Right lobe of liver (tissue), 6 donors: ENCODE results near the gene LGALS9. TPM values are rescaled to one million over a fixed set of nuclear protein-coding genes. Genes with fewer than 3 reads are reported as not detected.

Source experiments
- ATAC-seq, 4 donors: fragments of 200-7000 bp; cut with Tn5 transposase; one replicate each; pipeline ENCODE4 v1.9.1; 2020; ENCODE audit warnings: mild to moderate bottlenecking in 4 of 4, moderate library complexity in 4 of 4
- DNase-seq, 3 donors: peaks; one replicate each; pipeline ENCODE4 v3.0.0-alpha.2; 2020
- H3K27ac ChIP-seq, 3 donors: fragments of 200-600 bp; one replicate each; pipeline ENCODE4 v1.8.0; 2022
- H3K27me3 ChIP-seq, 2 donors: fragments of 200-600 bp; one replicate each; pipeline ENCODE4 v1.8.0; 2022
- H3K36me3 ChIP-seq, 4 donors: fragments of 200-600 bp; sonication (generic) in 1 of 4; one replicate each; pipeline versions ENCODE4 v1.5.1 to v1.8.0; 2017 to 2022; ENCODE audit warnings: control low read depth in 1 of 4
- H3K4me1 ChIP-seq, 4 donors: fragments of 200-600 bp; sonication (generic) in 1 of 4; one replicate each; pipeline versions ENCODE4 v1.5.1 to v1.8.0; 2017 to 2022; ENCODE audit warnings: control low read depth in 1 of 4
- H3K4me3 ChIP-seq, 3 donors: fragments of 200-600 bp; one replicate each; pipeline ENCODE4 v1.8.0; 2022
- H3K9me3 ChIP-seq, 4 donors: fragments of 200-600 bp; sonication (generic) in 1 of 4; one replicate each; pipeline versions ENCODE4 v1.5.1 to v1.8.0; 2017 to 2022; ENCODE audit warnings: control low read depth in 1 of 4
- CTCF ChIP-seq, 4 donors: fragments of 200-600 bp in 3 of 4; fragments of 450-650 bp in 1 of 4; IDR thresholded peaks; one replicate each; pipeline versions ENCODE4 v1.5.1 to v1.8.0; 2016 to 2022; ENCODE audit warnings: antibody characterized with exemption in 4 of 4, mild to moderate bottlenecking in 2 of 4
- POLR2A ChIP-seq: fragments of 450-650 bp; IDR thresholded peaks from one replicate; pipeline ENCODE4 v1.6.1; 2017; ENCODE audit warnings: antibody characterized with exemption, mild to moderate bottlenecking
- WGBS: methylation state at CpG from one replicate; pipeline ENCODE4 v1.1.6; 2018; ENCODE audit warnings: low coverage, low lambda C conversion rate; ENCODE audit not compliant: insufficient coverage; ENCODE audit errors: missing lambda C conversion rate; 5-methylcytosine and 5-hydroxymethylcytosine counted together
- intact Hi-C, 2 donors: fragments of 100-400 bp; cut with DNase I; formaldehyde crosslinking; loops; one replicate each; pipeline versions ENCODE4 v1.11.2 to v1.14.1; 2022
- total RNA-seq, 6 experiments: library from RNA; depleted of rRNA in 2 of 6; stranded (reverse); fragments of >200 nt in 2 of 6; fragmentation: NEBNext Ultra II Directional in 3 of 6; extraction: Animal tissue kit (Norgen Biotek cat#: 25700) in 3 of 6; gene quantifications; one replicate each; pipeline versions ENCODE4 v1.1.0 to v1.2.4, GENCODE V29; 2016 to 2023
- donor health status: DM: no; HTN: yes; CAD: no.
- donor health status: DM: no; HTN: no; CAD: no.
- donor health status: DM: no; HTN: no; CAD: no.
- donor health status: DM: no; HTN: yes; CAD: no.
- donor health status: DM: no; HTN: yes; CAD: no.

Gene LGALS9
- total RNA-seq, 6 experiments from 2014 or later: 9.1 to 37.9 (median 12.4) TPM

GRCh38 chr17:27596566-27597187, 34.3 kb upstream of the LGALS9 start:
- ATAC-seq (no peak), DNase-seq (no peak)
- Histone ChIP-seq H3K36me3 (no peaks in the 10 kb centered on the region), H3K27ac (no peak overlapping the region), H3K4me1 (no peaks in the 10 kb centered on the region), H3K4me3 (no peak overlapping the region), H3K9me3 (no peaks in the 10 kb centered on the region), H3K27me3 (no peaks in the 10 kb centered on the region)
- WGBS: 60% methylated on average over 8 of the region's 9 CpGs
- TF ChIP-seq POLR2A: no peak
- no peak for TF ChIP-seq CTCF (IDR thresholded peaks at IDR 0.05)
- intact Hi-C loops: loop anchor here (10.0 kb wide), 2 partner anchors 92 to 362 kb away; no protein-coding TSS in a partner anchor

DNA sequence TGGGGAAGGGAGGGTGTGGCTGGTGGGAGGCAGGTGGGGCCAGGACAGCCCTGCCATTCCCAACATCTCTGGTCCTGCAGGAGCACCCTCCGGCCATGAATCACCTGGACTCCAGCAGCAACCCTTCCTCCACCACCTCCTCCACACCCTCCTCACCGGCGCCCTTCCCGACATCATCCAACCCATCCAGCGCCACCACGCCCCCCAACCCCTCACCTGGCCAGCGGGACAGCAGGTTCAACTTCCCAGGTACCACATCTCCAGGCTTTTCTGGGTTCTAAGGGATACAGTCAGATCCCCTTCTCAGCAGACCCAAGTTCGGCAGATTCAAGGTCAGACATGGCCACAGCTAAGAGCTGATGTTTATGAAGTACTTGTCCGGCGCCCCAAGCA, 33.8 kb upstream of the LGALS9 start:
- WGBS: 89% methylated on average over 4 of the region's 10 CpGs

GRCh38 chr17:27597783-27598320, 33.1 kb upstream of the LGALS9 start:
- Histone ChIP-seq H3K4me1 (no peaks in the 10 kb centered on the region), H3K36me3 (no peaks in the 10 kb centered on the region), H3K27me3 (no peaks in the 10 kb centered on the region), H3K9me3 (no peaks in the 10 kb centered on the region), H3K27ac (no peak overlapping the region), H3K4me3 (no peak overlapping the region)
- intact Hi-C loops: loop anchor here (10.0 kb wide), 2 partner anchors 93 to 363 kb away; no protein-coding TSS in a partner anchor
- ATAC-seq: no peak
- WGBS: no CpG with 5 or more reads among the region's 5 CpGs
- TF ChIP-seq POLR2A: no peak
- no peak for TF ChIP-seq CTCF (IDR thresholded peaks at IDR 0.05)
- DNase-seq: no peak

More for the DNA sequence above, 33.8 kb upstream of the LGALS9 start:
- H3K9me3 ChIP-seq: no peaks in the 10 kb centered on the region
- TF ChIP-seq POLR2A: no peak
- TF ChIP-seq CTCF (IDR thresholded peaks at IDR 0.05): no peak
- H3K27ac ChIP-seq: no peak overlapping the region
- no peak for DNase-seq
- no peaks in the 10 kb centered on the region for H3K4me1 ChIP-seq
- ATAC-seq: no peak
- no peaks in the 10 kb centered on the region for H3K36me3 ChIP-seq
- intact Hi-C loops: loop anchor here (10.0 kb wide), 2 partner anchors 92 to 362 kb away; no protein-coding TSS in a partner anchor
- H3K27me3 ChIP-seq: no peaks in the 10 kb centered on the region
- no peak overlapping the region for H3K4me3 ChIP-seq

GRCh38 chr17:27598337-27599050, 32.5 kb upstream of the LGALS9 start:
- ATAC-seq (no peak), DNase-seq (peak in 1 of 3 donors; percentile 35)
- H3K4me3 ChIP-seq: no peak overlapping the region
- H3K9me3 ChIP-seq: no peaks in the 10 kb centered on the region
- H3K27ac ChIP-seq: no peak overlapping the region
- WGBS: 77% methylated on average over 10 of the region's 17 CpGs
- no peaks in the 10 kb centered on the region for H3K27me3 ChIP-seq
- H3K36me3 ChIP-seq: no peaks in the 10 kb centered on the region
- no peak for TF ChIP-seq CTCF (IDR thresholded peaks at IDR 0.05)
- no peak for TF ChIP-seq POLR2A
- intact Hi-C loops: loop anchor here (10.0 kb wide), 2 partner anchors 94 to 364 kb away; no protein-coding TSS in a partner anchor
- H3K4me1 ChIP-seq: no peaks in the 10 kb centered on the region
